BJ (cell line): ENCODE measurements around the gene KXD1. TPM values are rescaled to one million over a fixed set of nuclear protein-coding genes. Genes with fewer than 3 reads are reported as not detected.

Experiments
- CTCF ChIA-PET: fragments of 350-600 bp; formaldehyde crosslinking; extraction: SDS; loops from one replicate; lab custom pipeline; 2021; ENCODE audit warnings: antibody characterized with exemption, inconsistent platforms; lab: Yijun Ruan, JAX
- POLR2A ChIA-PET: fragments of 300-600 bp; sonication (Branson Sonifier 250); formaldehyde crosslinking; extraction: SDS; loops from one replicate; lab custom pipeline; 2021; ENCODE audit warnings: antibody characterized with exemption; lab: Charles Lee
- DNase-seq: peaks from one replicate; pipeline ENCODE4 v3.0.0-alpha.2; 2011; ENCODE audit warnings: low read depth
- H3K27me3 ChIP-seq: 2 replicates; pipeline ENCODE4 v1.6.0; 2011; ENCODE audit warnings: low read length; ENCODE audit not compliant: control insufficient read depth, insufficient read depth
- H3K36me3 ChIP-seq: 2 replicates; pipeline ENCODE4 v1.5.1; 2011; ENCODE audit warnings: low read length; ENCODE audit not compliant: control insufficient read depth, insufficient read depth
- H3K4me3 ChIP-seq: 2 replicates; pipeline ENCODE4 v1.5.1; 2011; ENCODE audit warnings: low read depth, mild to moderate bottlenecking, control low read depth, low read length
- CTCF ChIP-seq: IDR thresholded peaks from 2 replicates; pipeline ENCODE4 v1.5.1; 2011; ENCODE audit warnings: low read depth, mild to moderate bottlenecking, control low read depth, inconsistent platforms, low read length, moderate library complexity; ENCODE audit not compliant: insufficient read depth
- polyA plus RNA-seq: library from polyadenylated mRNA; depleted of rRNA; stranded (reverse); fragments of >200 nt; gene quantifications from 2 replicates; pipeline ENCODE4 v1.2.3, GENCODE V29; 2011

Gene KXD1
- polyA plus RNA-seq, 1 experiment = 163 TPM

GRCh38 chr19:18514800-18515682 lies 42.6 kb upstream of the KXD1 start:
- DNase-seq = no peak
- POLR2A ChIA-PET = no interaction called here
- TF ChIP-seq CTCF = no peak
- peaks cover 11% of the 10 kb centered on the region for H3K36me3 ChIP-seq
- CTCF ChIA-PET = interaction anchor here (2.5 kb wide), 1 partner anchor 13 kb away, joined by 8 read pairs; no protein-coding TSS in a partner anchor
- H3K27me3 ChIP-seq = no peaks in the 10 kb centered on the region
- H3K4me3 ChIP-seq = no peak overlapping the region

- CTCF ChIA-PET = interaction anchor here (2.5 kb wide), 1 partner anchor 14 kb away, joined by 8 read pairs; no protein-coding TSS in a partner anchor
- no peak for TF ChIP-seq CTCF
- Histone ChIP-seq H3K36me3 (peaks cover 11% of the 10 kb centered on the region), H3K27me3 (no peaks in the 10 kb centered on the region), H3K4me3 (no peak overlapping the region)
- DNase-seq = no peak
- POLR2A ChIA-PET = no interaction called here
These were observed 41.7 kb upstream of the KXD1 start for GRCh38 chr19:18515959-18516358.

GRCh38 chr19:18517606-18518005 lies 40.1 kb upstream of the KXD1 start:
- TF ChIP-seq CTCF = no peak
- no peak for DNase-seq
- CTCF ChIA-PET = interaction anchor here (1.3 to 3.9 kb wide), 2 partner anchors 10 to 48 kb away, joined by 3 to 13 read pairs; no protein-coding TSS in a partner anchor
- POLR2A ChIA-PET = no interaction called here
- no peak overlapping the region for H3K4me3 ChIP-seq
- no peaks in the 10 kb centered on the region for H3K27me3 ChIP-seq
- H3K36me3 ChIP-seq = peaks cover 11% of the 10 kb centered on the region

- DNase-seq = no peak
- Histone ChIP-seq H3K4me3 (no peak overlapping the region), H3K36me3 (peaks cover 9% of the 10 kb centered on the region), H3K27me3 (no peaks in the 10 kb centered on the region)
- TF ChIP-seq CTCF = no peak
- ChIA-PET POLR2A (interaction anchor here (0.7 kb wide), 1 partner anchor 1757 kb away, joined by 3 read pairs; no protein-coding TSS in a partner anchor), CTCF (interaction anchor here (2.0 to 3.9 kb wide), 3 partner anchors 10 to 66 kb away, joined by 5 to 13 read pairs (median 7); no protein-coding TSS in a partner anchor)
These were observed 39.0 kb upstream of the KXD1 start for GRCh38 chr19:18518639-18519038.
